22Rv1 (cell line): ENCODE data around the gene PAIP2.

ENCODE experiments used
- H3K27ac ChIP-seq: fragments of 450-650 bp; 2 replicates; pipeline ENCODE4 v1.5.1; 2017
- CTCF ChIP-seq: fragments of 450-650 bp; IDR thresholded peaks from 2 replicates; pipeline ENCODE4 v1.5.1; 2017; ENCODE audit warnings: mild to moderate bottlenecking
- ZFX ChIP-seq: fragments of 450-650 bp; IDR thresholded peaks from 2 replicates; pipeline ENCODE4 v1.6.1; 2017; ENCODE audit warnings: antibody characterized with exemption, borderline replicate concordance

PAIP2 gene

GRCh38 chr5:139381837-139382761 lies 40.4 kb downstream of the PAIP2 start:
- no peak overlapping the region for H3K27ac ChIP-seq
- TF ChIP-seq ZFX (no peak), CTCF (no peak)

GRCh38 chr5:139382807-139383206 lies 41.2 kb downstream of the PAIP2 start:
- no peak for TF ChIP-seq CTCF
- no peak for TF ChIP-seq ZFX

GRCh38 chr5:139383275-139383992 lies 41.8 kb downstream of the PAIP2 start, which contains the start of gene SLC23A1:
TSS of gene SLC23A1 (minus strand) at chr5:139383297. CDS start at chr5:139383253, 44 bp downstream.
- H3K27ac ChIP-seq = no peak within 1 kb of the TSS
- no peak for TF ChIP-seq ZFX
- no peak for TF ChIP-seq CTCF

More at GRCh38 chr5:139382807-139383206, 41.2 kb downstream of the PAIP2 start:
- H3K27ac ChIP-seq = no peak overlapping the region

GRCh38 chr5:139383993-139384590 lies 42.4 kb downstream of the PAIP2 start:
- TF ChIP-seq ZFX = no peak
- TF ChIP-seq CTCF = no peak
- no peak overlapping the region for H3K27ac ChIP-seq

- TF ChIP-seq ZFX (no peak), CTCF (no peak)
- no peak overlapping the region for H3K27ac ChIP-seq
Measured at GRCh38 chr5:139384591-139385051, 43.0 kb downstream of the PAIP2 start.

GRCh38 chr5:139385061-139386049 lies 43.7 kb downstream of the PAIP2 start:
- no peak for TF ChIP-seq ZFX
- no peak for TF ChIP-seq CTCF
- H3K27ac ChIP-seq = peak overlapping the region; percentile 17; the same call in 1 of the 2 replicates
